Gastroesophageal sphincter (tissue), 3 donors: Measurements from ENCODE around the gene DYNC1LI2.

Experiments
- EP300 ChIP-seq: sonication (generic); formaldehyde crosslinking; IDR thresholded peaks from one replicate; pipeline ENCODE4 v1.6.1; 2017; ENCODE audit warnings: antibody characterized with exemption, mild to moderate bottlenecking
- POLR2A ChIP-seq, 2 donors: fragments of 450-650 bp; IDR thresholded peaks; one replicate each; pipeline ENCODE4 v1.6.1; 2017; ENCODE audit warnings: antibody characterized with exemption in 2 of 2, mild to moderate bottlenecking in 2 of 2, moderate library complexity in 1 of 2
- TF ChIP-seq, protein P1 (sequence below), 4 experiments: fragments of 200-600 bp in 2 of 4; fragments of 450-650 bp in 2 of 4; sonication (generic) in 1 of 4; IDR thresholded peaks; one replicate each; pipeline ENCODE4 v1.5.1; 2017 to 2019; ENCODE audit warnings: antibody characterized with exemption in 4 of 4, mild to moderate bottlenecking in 2 of 4, moderate library complexity in 2 of 4

DNA sequence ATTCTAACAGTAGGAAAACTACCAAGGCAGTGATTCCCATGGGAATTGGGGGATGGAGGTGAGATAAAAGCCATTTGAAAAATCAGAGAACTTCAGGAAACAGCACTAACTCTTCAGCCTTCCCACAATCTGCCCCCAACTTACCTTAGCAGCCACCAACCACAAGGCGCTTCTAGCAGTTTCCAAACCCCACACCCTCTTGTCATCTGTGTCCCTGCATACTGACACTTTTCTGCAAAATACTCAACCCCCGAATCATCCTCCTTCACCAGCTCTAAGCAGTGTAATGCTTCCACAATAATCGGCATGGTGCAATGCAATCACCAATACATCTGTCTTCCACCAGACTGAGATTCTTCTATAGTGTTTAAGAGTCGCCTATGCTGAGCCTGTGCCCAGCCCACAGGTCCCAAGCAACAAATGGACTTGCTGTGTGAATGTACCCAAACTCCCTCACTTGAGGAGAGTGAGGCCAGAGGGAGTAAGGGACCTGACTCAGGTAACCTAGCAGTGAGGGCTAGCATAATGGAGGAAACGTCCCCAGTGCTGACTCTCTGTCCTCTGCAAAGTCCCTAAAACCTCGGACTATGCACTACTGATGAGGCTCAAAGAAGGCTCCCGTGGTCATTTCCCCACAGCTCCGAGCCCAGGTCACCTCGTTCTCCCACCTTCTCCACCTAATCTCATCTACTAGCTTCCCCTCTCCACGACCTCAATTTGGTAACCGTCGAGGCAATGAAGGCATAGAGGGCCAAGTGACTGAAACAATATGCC, 943 bp downstream of the DYNC1LI2 start:
- TF ChIP-seq POLR2A (IDR thresholded peaks at IDR 0.05) = no peak
- TF ChIP-seq, protein P1, sequence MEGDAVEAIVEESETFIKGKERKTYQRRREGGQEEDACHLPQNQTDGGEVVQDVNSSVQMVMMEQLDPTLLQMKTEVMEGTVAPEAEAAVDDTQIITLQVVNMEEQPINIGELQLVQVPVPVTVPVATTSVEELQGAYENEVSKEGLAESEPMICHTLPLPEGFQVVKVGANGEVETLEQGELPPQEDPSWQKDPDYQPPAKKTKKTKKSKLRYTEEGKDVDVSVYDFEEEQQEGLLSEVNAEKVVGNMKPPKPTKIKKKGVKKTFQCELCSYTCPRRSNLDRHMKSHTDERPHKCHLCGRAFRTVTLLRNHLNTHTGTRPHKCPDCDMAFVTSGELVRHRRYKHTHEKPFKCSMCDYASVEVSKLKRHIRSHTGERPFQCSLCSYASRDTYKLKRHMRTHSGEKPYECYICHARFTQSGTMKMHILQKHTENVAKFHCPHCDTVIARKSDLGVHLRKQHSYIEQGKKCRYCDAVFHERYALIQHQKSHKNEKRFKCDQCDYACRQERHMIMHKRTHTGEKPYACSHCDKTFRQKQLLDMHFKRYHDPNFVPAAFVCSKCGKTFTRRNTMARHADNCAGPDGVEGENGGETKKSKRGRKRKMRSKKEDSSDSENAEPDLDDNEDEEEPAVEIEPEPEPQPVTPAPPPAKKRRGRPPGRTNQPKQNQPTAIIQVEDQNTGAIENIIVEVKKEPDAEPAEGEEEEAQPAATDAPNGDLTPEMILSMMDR (IDR thresholded peaks at IDR 0.05) = no peak
- TF ChIP-seq EP300 = no peak
